ENCODE measurements around the gene PVR. TPM values are rescaled to one million over a fixed set of nuclear protein-coding genes. Genes with fewer than 3 reads are reported as not detected.

PVR gene
- total and polyA plus RNA-seq, 7 donors: 3.0 to 39.4 (median 11.5) TPM

DNA sequence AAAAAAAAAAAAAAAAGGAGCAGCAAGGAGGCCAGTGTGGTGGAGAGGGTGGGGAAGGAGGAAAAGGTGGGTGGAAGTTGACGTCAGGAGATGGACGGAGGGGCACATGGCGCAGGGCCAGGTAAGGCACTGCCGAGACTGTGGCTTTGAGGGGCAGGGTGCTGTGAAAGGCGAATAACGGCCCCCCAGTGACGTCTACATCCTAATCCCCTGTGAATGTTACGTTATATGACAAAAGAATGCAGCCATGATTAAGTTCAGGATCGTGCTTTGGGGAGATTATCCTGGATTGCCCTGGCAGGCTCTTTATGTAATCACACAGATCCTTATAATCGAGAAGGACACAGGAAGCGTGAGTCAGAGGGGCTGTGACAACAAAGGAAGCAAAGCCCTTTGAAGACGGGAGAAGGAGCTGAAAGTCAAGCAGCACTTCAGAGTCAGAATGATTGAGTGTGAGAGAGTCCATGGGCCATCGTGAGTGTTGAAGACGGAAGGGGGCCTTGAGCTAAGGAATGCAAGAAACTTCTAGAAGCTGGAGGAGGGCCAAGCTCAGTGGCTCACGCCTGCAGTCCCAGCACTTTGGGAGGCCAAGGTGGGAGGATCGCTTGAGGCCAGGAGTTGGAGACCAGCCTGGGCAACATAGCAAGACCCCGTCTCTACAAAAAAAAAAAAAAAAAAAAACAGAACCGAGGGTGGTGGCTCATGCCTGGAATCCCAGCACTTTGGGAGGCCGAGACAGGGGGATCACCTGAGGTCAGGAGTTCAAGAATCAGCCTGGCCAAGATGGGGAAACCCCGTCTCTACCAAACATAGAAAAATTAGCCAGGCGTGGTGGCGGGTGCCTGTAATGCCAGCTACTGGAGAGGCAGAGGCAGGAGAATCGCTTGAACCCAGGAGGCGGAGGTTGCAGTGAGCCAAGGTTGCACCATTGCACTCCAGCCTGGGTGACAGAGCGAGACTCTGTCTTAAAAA, 41.5 kb downstream of the PVR start:
- H3K27me3 ChIP-seq: peaks cover 0 to 3% (median 0%) of the 10 kb centered on the region in 3 donors
- WGBS, 2 donors: 45 to 64% methylated on average over 25 of the region's 25 CpGs
- no peaks in the 10 kb centered on the region for H3K9me3 ChIP-seq
- peak overlapping the region in 1 of 4 donors; percentile 41 for H3K27ac ChIP-seq
- peaks cover 0 to 3% (median 0%) of the 10 kb centered on the region in 4 donors for H3K36me3 ChIP-seq
- intact Hi-C loops (cut with DNase I): no loop called here
- no peak for TF ChIP-seq POLR2AphosphoS5 (IDR thresholded peaks at IDR 0.05)
- TF ChIP-seq EP300 (IDR thresholded peaks at IDR 0.05): no peak
- TF ChIP-seq POLR2A (IDR thresholded peaks at IDR 0.05): no peak
- TF ChIP-seq, protein P1, sequence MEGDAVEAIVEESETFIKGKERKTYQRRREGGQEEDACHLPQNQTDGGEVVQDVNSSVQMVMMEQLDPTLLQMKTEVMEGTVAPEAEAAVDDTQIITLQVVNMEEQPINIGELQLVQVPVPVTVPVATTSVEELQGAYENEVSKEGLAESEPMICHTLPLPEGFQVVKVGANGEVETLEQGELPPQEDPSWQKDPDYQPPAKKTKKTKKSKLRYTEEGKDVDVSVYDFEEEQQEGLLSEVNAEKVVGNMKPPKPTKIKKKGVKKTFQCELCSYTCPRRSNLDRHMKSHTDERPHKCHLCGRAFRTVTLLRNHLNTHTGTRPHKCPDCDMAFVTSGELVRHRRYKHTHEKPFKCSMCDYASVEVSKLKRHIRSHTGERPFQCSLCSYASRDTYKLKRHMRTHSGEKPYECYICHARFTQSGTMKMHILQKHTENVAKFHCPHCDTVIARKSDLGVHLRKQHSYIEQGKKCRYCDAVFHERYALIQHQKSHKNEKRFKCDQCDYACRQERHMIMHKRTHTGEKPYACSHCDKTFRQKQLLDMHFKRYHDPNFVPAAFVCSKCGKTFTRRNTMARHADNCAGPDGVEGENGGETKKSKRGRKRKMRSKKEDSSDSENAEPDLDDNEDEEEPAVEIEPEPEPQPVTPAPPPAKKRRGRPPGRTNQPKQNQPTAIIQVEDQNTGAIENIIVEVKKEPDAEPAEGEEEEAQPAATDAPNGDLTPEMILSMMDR (IDR thresholded peaks at IDR 0.05): no peak
- no peak for DNase-seq
- H3K4me3 ChIP-seq: no peak overlapping the region
- no peaks in the 10 kb centered on the region for H3K4me1 ChIP-seq

DNA sequence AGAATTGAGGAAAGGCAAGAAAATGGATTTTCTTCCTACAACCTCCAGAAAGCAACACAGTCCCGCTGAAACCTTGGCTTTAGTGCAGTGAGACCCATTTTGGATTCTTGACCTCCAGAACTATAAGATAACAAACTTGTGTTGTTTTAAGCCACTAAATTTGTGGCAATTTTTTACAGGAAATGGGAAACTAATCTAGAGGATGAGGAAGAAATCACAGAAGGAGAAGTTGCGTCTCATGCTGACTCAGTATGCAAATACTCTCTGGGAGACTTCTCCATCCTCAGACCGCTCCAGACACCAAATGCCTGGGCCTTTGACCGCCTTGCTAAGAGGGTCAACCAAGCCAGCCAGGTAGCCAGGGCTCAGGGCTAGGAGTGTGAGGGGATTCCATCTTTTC, 42.2 kb downstream of the PVR start:
- no peak for DNase-seq
- 52 to 74% methylated on average over 4 of the region's 4 CpGs for WGBS, 2 donors
- intact Hi-C loops (cut with DNase I): no loop called here
- Histone ChIP-seq H3K36me3 (peaks cover 0 to 3% (median 0%) of the 10 kb centered on the region in 4 donors), H3K27ac (peak overlapping the region in 1 of 4 donors; percentile 41), H3K4me1 (no peaks in the 10 kb centered on the region), H3K27me3 (peaks cover 0 to 3% (median 0%) of the 10 kb centered on the region in 3 donors), H3K9me3 (no peaks in the 10 kb centered on the region), H3K4me3 (no peak overlapping the region)
- TF ChIP-seq POLR2A (IDR thresholded peaks at IDR 0.05): no peak
- TF ChIP-seq, protein P1 (IDR thresholded peaks at IDR 0.05): no peak
- TF ChIP-seq EP300 (IDR thresholded peaks at IDR 0.05): no peak
- no peak for TF ChIP-seq POLR2AphosphoS5 (IDR thresholded peaks at IDR 0.05)

DNA sequence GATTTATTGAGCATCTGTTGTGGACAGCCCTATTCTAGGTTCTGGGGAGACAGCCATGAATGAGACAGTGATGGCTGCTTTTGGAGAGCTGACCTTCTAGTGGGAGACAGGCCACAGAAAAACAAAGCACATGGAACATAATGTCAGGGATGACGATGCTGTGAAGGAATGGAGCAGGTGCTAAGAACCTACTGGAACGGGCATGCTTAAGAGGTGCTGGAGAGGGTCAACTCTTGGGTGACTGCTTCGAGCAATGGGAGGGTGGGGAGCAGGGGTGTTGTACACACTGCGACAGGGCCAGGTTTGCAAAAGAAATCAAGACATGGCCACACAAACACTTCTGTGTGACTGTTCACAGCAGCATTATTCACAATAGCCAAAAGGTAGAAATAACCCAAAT, 43.2 kb downstream of the PVR start:
- Histone ChIP-seq H3K27me3 (peaks cover 0 to 3% (median 0%) of the 10 kb centered on the region in 3 donors), H3K4me1 (no peaks in the 10 kb centered on the region), H3K36me3 (peaks cover 0 to 3% (median 0%) of the 10 kb centered on the region in 4 donors), H3K9me3 (no peaks in the 10 kb centered on the region), H3K4me3 (no peak overlapping the region), H3K27ac (no peak overlapping the region)
- DNase-seq: no peak
- intact Hi-C loops (cut with DNase I): no loop called here
- 86 to 90% methylated on average over 4 of the region's 4 CpGs for WGBS, 2 donors
- TF ChIP-seq EP300 (IDR thresholded peaks at IDR 0.05): no peak
- no peak for TF ChIP-seq POLR2A (IDR thresholded peaks at IDR 0.05)
- TF ChIP-seq, protein P1 (IDR thresholded peaks at IDR 0.05): no peak
- TF ChIP-seq POLR2AphosphoS5 (IDR thresholded peaks at IDR 0.05): no peak

DNA sequence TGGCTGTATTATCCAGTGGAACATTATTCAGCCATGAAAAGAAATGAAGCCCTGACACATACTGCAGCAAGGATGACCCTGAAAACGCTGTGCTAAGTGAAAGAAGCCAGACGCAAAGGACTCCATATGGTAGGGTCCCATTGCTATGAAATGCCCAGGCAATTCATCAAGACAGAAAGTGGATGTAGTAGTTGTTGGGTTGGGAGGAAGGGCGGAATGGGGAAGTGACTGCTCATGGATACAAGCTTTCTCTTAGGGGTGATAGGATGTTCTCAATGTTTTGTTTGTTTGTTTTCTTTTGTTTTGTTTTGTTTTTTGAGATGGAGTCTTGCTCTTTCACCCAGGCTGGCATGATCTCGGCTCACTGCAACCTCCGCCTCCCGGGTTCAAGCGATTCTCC, 44.2 kb downstream of the PVR start:
- intact Hi-C loops (cut with DNase I): no loop called here
- H3K9me3 ChIP-seq: no peaks in the 10 kb centered on the region
- H3K4me3 ChIP-seq: no peak overlapping the region
- peaks cover 0 to 3% (median 0%) of the 10 kb centered on the region in 3 donors for H3K27me3 ChIP-seq
- no peak overlapping the region for H3K27ac ChIP-seq
- peaks cover 0 to 3% (median 0%) of the 10 kb centered on the region in 4 donors for H3K36me3 ChIP-seq
- no peak for DNase-seq
- 91 to 92% methylated on average over 7 of the region's 7 CpGs for WGBS, 2 donors
- H3K4me1 ChIP-seq: no peaks in the 10 kb centered on the region
- TF ChIP-seq POLR2AphosphoS5 (IDR thresholded peaks at IDR 0.05) (no peak), EP300 (IDR thresholded peaks at IDR 0.05) (no peak), POLR2A (IDR thresholded peaks at IDR 0.05) (no peak)
- TF ChIP-seq, protein P1 (IDR thresholded peaks at IDR 0.05): no peak

All from sigmoid colon (tissue), 7 donors.